HG02938 (cell line): Measurements from ENCODE around the gene RS1.

ENCODE experiments used
- ATAC-seq: cut with Tn5 transposase; IDR thresholded peaks from one replicate; pipeline ENCODE4 v1.9.1; 2021; ENCODE audit warnings: mild to moderate bottlenecking, moderate library complexity; ENCODE audit not compliant: unreplicated experiment

Gene RS1

GRCh38 chrX:18607966-18608365, 63.9 kb downstream of the RS1 start:
- ATAC-seq = no peak

DNA sequence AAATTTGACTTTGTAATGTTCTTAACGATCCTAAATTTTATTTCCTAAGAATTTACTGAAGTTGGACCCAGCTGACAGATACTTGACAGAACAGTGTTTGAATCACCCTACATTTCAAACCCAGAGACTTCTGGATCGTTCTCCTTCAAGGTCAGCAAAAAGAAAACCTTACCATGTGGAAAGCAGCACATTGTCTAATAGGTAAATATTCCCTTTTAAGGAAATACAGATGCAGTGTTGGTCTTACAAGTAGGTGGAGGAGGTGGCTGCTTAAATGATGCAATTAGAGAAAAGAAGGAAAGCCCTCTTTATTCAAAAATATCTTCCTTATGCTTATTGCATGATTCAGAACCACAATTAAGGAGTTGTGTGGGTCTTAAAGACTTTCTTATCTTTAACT, 73.5 kb downstream of the RS1 start:
- ATAC-seq = no peak

DNA sequence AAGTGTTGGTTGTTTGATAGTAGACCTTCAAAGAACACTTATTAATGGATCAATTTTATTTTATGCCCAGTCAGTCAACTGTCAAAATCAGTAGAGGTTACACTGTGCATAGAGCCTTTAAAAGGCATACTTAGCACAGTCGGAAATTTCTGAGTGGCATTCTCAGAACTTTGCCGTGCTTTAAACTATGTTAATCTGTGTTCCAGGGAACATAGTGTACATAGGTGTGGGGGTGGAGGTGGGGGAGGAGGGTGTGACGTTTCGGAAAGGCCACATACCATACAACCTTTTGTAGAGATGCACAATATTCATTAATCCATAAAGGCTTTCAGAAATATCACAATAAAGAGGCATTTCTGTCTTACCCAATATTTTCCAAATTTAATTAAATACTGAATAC, 75.8 kb downstream of the RS1 start:
- no peak for ATAC-seq

- no peak for ATAC-seq
These were observed 77.8 kb downstream of the RS1 start for GRCh38 chrX:18594079-18594478.

GRCh38 chrX:18591834-18592233, 80.1 kb downstream of the RS1 start:
- ATAC-seq = no peak
